ENCODE data around the gene TSFM.

Gene TSFM

DNA sequence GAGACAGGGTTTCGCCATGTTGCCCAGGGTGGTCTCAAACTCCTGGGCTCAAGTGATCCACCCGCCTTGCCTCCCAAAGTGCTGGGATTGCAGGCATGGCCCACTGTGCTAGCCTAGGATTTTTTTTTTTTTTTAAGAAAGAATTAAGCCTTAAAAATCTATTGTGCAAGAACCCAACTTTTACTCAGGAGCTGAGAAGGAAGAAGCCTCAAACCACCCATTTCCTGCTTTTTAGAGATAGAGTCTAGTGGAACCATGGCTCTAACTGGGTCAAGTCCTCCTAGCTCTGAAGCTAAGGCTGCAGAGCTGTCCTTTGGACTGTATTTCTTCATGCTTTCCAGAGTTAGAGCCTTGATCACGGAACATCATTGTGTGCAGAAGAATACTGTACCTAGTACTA is 1.3 kb upstream of the TSFM start:
- no peak for DNase-seq

DNA sequence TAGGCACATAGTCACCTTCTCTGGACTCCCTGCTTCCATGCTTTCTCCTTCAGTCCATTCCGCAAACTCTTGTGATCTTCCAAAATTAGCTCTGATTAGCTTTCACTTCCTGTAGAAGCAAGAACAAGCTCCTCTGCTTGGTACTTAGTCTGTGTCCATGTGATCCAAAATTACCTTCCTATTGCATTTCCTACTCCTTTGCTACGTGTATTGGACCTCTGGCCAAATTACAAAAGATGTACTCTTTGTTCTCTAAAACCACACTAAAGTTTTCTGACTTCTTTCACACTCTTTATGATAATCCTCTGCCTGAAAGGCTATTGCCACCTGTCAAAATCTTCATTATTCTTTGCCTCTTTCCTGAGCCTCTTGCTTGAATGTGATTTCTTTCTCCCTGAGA is 786 bp upstream of the TSFM start:
- no peak for DNase-seq

DNA sequence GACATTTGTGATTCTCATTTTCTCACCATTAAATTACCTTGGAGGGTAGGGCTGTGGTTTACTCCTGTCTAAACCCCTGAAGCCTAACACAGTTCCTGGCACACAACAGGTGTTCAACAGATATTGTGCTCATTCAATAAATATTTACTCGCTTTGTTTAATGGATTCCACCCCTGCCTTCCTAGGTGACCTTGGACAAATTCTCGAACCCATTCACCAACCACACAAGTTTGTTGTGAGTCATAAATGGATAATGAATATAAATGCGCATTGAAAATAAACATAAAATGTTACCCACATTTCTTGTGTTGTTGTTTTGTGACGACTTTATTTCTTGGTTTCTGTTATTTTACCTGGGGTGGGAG is 362 bp upstream of the TSFM start:
- no peak for DNase-seq

DNA sequence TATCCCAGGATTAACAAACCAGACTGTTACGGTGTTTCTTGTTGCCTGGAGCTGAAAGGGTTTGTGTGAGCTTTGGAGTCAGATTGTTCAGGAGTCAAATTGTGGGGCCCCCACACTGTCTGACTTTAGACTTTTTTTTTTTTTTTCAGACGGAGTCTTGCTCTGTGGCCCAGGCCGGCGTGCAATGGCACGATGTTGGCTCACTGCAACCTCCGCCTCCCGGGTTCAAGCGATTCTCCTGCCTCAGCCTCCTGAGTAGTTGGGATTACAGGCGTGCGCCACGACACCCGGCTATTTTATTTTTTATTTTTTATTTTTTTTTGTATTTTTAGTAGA is 847 bp downstream of the TSFM start:
- DNase-seq = no peak

DNA sequence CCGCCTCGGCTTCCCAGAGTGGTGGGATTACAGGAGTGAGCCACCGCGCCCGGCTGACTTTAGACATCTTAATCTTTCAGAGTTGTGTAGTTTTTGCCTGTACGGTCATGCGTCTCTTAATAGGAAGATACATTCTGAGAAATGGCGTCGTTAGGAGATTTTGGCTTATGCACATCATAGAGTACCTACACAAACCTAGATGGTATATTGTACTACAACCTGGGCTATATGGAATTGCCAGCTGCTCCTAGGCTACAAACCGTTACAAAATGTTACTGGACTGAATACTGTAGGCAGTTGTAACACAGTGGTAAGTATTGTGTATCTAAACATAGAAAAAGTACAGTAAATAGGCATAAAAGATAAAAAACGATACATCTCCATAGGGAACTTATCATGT is 1.3 kb downstream of the TSFM start:
- no peak for DNase-seq

DNA sequence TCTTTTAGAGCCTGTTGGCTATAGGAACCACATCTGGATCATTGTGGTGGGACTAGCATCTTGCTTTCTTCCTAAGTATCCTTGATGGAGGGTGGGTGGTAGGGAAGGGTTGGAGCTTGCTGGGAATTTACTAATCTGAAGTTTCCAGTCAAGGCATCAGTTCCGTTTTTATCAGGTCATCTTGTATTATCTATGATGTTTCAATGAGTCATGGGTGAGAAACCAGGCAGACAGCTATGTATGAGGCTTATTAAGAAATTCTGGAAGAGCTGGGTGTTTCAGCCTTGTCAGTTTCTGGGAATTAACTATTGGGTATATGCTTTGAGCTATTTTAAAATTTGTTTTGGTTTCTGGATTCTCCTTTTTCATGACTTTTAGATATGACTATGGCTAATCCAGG is 11.3 kb downstream of the TSFM start:
- DNase-seq = no peak

DNA sequence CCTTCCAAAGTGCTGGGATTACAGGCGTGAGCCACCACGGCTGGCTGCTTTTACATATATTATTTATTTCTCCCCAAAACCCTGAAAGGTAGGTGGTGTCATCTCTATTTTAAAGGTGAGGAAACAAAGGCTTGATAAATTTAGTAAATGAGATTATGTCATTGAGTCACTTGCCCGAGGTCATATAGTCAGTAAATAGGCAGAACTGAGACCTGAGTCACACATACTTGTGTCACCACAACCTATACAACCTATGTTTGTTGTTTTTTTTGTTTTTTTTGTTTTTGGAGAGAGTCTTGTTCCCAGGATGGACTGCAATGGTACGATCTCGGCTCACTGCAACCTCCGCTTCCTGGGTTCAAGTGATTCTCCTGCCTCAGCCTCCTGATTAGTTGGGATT is 12.8 kb downstream of the TSFM start:
- no peak for DNase-seq

DNA sequence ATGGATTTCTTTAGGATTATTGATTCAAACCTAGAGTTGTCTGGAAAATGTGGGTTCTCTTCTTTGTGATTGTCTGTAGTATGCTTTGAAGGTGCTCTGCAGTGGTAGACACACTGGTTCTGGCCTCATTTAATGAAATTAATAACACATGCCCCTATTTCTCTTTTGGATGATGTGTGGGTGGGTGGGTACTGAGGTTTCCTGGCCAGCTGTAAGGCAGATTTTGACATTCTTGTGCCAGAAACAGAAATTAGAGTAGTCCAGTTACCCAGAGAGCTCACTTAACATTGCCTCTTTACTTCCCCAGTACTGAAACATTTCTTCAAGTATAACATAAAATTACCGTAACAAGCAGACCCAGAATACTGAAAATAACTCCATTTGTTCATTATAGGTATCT is 14.4 kb downstream of the TSFM start:
- no peak for DNase-seq

DNA sequence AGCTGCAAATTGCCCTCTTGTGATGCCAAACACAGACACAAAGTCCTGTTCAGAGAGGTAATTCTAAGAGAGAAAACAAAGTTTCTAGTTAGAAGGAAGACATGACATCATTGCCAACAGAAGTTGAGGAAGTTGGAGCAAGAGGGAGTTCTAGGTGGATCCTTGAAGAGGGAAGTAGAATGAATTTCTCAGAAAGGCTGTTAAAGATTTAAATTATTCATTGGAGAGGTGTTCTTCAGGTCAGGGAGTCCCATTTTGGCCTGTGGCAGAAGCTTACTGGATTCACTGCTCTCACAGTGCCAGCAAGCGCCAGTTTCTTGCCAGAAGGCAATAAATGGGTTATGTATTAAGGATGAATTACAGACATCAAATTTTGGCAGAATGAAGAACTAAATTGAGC is 15.3 kb downstream of the TSFM start:
- no peak for DNase-seq

DNA sequence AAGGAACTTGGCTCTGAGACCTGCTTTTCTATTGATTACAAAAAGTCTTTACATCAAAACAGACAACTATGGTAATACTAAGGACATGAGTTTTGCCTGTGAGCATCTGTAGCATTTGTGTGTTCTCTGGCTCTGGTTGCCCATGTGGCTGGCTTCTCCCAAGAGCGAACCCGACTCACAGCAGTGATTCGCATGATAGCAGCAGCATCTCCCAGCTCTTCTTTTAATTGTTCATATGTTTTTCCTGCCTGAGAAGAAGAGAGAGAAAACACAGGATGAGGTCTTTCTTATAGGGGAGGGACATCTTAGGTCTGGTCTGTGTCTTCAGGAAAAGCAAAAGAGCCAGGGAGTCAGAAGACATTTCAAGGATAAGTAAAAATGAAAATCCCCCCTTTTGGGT is 18.4 kb downstream of the TSFM start:
- no peak for DNase-seq

DNA sequence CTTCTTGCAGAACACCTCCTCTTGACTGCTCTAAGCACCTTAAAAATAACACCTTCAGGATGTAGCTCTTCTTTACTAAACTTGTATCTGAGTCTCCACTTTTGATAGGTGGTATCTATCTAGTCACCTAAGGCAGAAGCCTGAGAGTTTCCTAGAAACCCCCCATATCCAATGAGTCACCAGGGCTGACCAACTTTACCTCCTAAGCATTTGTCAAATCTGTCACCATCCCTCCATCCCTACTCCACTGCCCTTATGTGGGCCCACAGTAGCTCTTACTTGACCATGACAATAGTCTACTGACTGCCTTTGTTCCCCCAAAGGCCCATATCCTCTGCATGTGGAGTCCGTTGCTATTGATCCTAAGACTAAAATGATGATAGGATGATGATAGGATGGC is 20.0 kb downstream of the TSFM start:
- DNase-seq = no peak

DNA sequence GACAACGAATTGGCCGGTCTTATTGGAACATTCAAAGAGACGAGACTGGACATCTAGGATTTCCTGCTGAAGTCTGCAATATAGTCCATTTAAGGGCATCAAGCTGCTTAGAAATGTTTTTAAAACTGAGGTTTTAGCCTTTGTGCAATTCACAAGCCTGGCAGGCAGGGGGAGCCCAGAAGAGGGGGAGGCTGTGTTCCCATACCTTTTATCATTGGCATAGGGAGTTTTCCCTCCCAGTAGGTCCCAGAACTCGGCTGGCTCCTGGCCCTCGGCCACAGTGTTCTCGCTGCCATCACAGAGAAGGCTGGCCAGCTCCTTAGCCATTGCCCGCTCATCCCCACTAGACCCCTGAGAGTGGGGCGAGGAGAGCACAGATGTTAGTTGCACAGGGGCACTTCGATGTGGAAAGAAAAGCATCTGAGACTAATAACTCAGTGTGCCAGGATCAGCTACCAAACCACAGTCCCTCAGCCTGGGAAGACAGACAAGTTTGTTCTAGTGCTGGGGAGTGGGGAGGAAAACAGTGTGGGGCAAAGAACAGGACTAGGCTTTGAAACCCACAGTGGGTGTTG is 20.8 kb downstream of the TSFM start:
- peak; percentile 52 for DNase-seq

DNA sequence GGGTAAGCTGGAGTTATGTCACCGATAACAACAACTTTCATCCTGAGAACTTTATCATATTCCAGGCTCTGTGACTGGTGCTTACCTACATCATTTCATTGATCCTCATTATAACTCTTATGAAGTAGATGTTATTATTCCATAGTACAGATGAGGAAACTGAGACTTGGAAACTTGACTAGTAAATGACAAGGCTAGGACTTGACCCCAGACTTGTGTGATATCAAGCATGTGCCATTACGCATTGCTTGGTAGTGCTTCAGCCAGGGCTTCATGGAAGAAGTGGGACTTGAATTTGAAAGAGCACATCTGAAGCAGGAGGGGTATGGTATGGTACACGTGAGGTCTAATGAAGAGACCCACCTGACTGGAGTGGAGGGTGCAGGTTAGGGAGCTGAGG is 24.1 kb downstream of the TSFM start:
- no peak for DNase-seq

DNA sequence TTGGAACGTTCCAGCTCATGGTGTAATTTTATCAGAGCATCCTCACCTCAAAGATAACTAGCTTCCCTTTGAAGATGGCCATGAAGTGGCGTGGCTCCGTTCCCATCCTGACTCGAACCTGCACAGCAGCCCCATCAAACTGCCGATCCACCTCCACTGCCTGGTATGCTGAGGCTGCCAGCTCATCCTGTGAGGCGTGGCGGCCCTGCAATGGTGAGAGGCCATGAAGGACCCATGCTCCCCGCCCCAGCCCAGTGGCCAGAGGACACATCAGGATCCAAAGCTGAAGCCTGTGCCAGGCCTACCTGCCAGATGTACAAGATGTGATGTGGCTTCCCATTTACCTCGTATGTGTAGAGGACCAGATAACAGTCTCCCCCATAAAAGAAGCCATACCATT is 24.7 kb downstream of the TSFM start:
- DNase-seq = no peak

DNA sequence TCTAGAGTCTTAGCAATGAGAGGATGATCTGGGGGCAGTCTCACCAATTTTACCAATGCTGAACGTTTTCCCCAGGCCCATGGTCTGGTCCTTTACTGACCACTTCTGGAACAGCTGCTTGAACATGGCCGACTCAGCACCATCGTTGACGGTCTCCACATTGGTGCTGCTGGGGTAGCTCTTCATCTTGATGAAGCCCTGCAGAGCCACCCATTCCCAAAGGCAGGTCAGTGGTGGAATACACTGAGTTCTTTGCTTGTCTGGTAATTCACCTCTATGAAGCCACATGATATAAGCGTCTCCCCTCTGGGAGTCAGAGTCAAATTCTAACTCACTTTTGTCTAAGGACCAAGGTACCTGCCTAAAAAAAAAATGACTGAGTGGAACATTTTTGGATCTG is 25.8 kb downstream of the TSFM start:
- DNase-seq = no peak

DNA sequence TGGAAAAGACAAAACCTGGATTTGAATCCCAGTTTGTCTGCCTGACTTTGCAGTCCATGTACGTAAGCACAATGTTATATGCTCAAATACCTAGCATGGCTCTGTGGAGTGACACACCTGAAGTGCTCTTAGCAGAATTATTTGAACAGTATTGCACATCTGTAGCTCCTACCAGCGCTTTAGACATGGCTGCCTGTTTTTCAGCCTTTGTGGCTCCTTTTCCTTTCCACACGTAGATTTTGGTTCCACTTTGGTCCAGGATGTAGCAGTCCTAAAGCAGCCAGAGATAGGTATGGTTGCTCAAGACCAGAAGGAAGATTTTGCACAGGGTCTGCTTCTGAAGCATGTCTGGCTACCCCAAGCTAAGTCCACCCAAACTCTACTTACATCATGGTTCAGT is 26.8 kb downstream of the TSFM start:
- no peak for DNase-seq

DNA sequence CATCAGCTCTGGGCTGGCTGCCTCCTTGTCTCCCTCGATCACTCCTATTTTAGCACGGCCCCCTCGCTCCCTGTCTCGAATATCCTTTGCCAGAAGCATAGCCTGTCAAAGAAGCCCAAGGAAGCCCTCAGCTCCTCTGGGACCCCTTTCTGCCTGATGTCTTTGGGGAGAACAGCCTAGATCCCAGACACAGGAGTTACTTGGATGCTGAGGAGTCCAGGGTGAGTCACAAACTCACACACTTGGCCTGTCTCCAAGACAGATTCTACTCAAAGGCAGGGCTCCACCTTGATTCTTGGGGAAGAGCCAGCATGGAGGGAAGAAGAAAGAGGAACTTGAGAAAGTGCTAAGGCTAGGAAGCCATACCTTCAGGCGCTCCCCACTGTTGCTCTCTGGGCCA is 27.9 kb downstream of the TSFM start:
- DNase-seq = no peak

DNA sequence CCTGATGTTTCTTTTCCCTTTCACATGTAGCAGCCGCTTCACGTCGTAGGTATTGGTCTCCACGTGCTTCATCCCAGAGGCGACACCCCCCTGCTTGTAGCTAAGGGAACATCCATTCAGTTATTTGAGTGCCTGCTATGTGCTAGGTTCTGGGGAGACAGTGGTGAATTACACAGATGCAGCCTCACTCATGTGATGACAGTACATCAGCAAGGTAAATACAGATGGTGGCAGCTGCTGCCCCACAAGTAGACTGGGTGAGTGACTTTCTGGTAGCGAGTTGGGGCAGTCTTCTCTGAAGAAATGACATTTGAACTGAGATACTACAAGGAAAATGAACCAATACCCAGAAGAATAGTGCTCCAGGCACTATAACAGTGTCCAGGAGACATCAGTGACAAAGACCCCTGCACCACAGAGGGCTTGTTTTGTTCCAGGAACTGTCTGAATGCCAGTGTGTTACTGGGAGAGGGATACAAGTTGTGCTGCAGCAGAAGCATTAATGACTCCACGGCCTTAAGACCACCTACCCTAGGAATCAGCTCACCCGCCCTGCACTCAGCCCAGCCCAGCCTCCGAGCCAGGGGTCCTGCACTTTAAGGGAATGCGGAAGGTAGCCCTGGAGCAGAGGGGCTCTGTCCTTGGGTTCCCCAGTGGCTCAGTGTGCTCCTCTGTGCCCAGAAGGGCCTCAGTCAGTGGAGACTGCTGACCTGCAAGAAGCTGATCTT is 28.6 kb downstream of the TSFM start:
- DNase-seq = no peak

DNA sequence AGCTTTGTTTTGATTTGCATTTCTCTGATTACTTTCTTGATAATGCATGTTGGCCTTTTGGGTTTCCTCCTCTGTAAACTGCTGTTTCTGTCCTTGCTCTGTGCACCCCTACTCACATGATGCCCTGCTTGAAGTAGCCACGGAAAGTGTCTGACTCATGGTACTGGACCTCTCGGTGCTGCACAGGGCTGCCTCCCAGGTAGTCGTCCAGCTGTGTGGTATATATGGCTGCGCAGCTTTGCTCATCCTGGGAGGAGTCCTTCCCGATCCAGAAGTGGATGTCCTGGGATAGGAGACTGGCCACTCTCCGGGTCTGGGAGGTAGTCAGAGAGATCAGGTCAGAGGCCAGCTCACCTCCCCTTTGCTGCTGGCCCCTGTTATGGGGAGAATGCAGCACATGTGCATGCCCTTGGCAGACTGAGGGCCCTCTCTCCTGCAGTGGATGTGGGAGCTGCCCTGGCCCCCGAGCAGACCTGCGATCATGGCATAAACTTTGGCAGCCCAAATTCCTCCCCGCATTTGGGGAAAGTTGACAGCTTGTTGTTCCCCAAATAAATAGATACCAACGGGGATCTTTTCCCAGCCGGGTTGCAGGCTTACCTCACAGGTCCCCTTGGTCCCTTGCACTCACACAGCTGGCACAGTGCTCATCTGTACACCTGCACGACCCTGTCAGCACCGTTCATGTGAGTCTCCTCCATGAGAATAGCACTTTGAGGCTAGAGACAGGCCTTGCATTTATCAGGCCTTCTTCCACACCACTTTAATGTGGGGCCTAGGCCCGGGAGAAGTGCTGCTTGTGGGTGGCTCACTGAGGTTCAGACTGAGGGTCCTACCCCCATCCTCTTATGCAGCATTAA is 30.8 kb downstream of the TSFM start:
- no peak for DNase-seq

DNA sequence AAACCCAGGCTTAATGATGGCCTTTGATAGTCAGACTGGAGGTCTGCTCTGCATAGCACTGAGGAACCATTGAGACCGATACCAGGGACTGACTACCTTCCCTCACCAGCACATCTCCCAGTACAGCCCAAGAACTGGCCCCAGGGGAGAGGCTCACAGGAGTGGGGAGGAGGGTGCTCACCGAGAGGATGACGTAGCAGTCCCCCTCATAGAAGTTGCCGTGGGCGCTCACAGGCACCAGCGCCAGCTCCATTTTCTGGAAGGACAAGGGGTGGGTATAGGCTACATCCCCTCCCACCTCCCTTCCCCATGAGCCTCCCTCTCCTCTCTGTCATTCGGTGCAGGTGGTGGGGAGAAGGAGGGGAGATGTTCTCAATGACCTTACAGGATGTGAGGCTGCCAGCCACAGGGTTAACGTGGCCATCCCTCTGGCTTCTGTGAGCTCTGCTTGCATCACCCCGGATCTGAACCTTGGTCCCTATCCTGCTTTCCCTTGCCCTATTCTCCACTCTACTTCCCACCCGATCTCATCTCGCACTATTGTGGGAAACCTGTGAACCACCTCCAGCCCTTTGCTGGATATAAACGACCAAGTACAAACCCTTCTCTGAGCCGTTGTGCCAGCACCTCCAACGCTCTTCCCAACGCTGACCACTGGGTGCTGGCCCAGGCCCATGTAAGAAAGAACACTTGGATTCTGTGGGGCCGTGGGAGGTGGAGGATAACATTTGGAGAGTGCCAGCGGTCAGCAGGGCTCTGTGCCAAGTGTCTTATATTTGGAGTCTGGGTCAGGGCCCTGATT is 31.6 kb downstream of the TSFM start:
- DNase-seq = no peak

DNA sequence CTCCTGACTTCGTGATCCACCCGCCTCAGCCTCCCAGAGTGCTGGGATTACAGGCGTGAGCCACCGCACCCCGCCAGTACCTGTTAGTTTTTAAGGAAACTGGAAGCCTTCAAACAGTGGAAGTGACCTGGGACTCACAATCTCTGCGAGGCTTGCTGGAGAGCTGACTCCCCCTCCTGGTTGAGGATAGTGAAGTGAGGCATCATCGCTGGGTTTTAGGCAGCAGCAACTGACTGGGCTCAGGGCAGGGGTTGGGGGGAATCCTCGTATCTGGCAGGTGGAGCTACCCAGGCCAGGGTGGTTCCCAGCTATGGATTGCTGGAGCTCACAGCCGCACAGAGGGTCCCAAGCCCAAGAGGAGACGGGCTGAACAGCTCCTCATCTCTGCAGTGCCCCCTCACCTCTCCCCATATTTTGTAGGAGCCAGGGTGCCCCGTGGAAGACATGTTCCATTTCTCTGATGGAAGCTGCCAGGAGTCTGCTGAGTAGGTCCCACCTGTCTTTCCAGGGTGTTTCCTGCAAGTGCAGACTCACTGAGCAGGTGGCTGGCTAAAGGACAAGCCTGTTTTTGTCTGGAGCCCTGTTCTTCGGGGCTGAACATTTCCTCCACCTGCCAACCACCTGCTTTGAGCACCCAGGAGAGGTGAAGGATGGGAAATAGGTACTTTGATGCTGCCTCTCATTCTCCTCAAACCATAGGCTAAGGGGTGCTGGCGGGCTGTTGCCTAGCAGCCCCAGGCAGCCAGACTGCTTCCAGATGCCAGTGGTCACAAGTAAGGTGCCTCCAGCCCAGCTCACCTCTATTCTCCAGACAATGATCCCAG is 32.8 kb downstream of the TSFM start:
- DNase-seq = no peak

DNA sequence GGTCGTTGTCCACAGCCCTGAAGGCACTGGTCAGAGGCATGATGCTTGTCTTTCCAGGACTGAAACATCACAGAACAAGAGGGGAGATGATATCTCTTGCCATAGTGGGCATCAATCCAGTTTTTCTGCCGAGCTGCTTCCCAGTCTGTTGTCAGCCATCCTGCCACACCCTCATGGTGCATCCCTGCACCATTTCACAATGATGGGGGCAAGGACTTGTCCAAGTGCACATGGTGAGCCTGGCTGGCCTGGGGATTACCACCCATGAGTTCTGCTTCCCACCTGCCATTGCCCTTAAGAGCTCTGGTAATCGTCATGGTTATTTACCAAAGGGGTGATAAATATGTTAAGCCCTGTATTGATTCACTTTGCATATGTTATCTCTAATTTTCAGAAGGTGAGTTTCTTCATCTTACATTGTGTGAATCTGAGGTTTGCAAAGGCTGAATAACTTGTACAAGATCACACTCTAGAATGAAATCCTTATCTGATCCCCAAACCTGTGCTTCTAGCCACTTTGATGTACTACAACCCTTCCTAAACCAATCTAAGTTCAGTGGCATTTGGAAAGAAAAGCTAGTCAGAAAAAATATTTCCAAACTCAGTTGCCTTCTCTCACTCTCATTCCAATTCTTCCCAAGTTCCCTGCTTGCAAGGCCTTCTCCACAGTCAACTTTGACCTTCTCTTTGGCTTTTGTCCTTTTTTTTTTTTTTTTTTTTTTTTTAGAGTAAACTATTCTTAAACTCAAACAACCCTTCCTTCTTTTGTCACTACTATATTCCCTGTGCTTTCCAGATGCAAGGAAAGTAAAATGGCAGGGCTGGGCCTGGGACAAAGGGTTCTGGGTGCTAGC is 33.6 kb downstream of the TSFM start:
- no peak for DNase-seq
